ENCODE measurements around the gene WDFY2. TPM values are rescaled to one million over a fixed set of nuclear protein-coding genes. Genes with fewer than 3 reads are reported as not detected.

WDFY2 gene
- total RNA-seq, 4 donors from 2014 or later, result 6.0 to 11.3 (median 9.7) TPM

DNA sequence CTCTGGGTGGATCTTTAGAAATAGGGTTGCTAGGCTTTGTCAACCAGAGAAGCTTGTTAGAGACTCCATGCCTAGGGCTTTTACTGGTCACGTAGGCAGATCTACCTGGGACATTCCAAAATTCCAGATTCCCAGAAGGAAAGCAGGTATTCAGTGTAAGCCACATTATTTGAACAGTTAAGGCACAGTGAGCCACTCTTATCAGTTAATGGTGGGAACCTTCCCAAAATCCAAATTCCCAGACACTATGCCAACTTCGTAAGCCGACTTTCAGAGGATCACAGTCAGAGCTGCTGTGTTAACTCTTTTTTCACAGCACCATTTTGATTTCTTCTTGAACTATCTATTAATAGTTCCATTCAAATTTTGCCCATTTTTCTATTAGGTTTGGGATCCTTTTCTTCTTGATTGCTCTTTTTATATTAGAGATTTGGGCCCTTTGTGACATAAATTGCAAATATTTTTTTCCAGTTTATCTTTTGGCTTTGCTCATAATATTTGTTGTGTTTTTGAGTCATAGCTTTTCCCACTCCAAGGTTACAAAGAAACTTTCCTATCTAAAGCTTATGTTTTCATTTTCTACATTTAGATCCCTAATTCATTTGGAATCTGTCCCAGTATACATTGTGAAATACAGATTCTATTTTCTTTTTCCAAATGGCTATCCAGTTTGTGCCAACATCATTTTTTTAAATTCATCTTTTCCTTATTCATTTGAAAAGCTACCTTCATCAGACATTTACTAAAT is 142.4 kb downstream of the WDFY2 start:
- no peaks in the 10 kb centered on the region for H3K27me3 ChIP-seq
- no peaks in the 10 kb centered on the region for H3K36me3 ChIP-seq
- H3K9me3 ChIP-seq, result no peaks in the 10 kb centered on the region
- H3K4me3 ChIP-seq, result no peak overlapping the region
- H3K4me1 ChIP-seq, result peaks cover 0 to 4% (median 0%) of the 10 kb centered on the region in 4 donors
- DNase-seq, result no peak
- no peak overlapping the region for H3K27ac ChIP-seq
- TF ChIP-seq, protein P1, sequence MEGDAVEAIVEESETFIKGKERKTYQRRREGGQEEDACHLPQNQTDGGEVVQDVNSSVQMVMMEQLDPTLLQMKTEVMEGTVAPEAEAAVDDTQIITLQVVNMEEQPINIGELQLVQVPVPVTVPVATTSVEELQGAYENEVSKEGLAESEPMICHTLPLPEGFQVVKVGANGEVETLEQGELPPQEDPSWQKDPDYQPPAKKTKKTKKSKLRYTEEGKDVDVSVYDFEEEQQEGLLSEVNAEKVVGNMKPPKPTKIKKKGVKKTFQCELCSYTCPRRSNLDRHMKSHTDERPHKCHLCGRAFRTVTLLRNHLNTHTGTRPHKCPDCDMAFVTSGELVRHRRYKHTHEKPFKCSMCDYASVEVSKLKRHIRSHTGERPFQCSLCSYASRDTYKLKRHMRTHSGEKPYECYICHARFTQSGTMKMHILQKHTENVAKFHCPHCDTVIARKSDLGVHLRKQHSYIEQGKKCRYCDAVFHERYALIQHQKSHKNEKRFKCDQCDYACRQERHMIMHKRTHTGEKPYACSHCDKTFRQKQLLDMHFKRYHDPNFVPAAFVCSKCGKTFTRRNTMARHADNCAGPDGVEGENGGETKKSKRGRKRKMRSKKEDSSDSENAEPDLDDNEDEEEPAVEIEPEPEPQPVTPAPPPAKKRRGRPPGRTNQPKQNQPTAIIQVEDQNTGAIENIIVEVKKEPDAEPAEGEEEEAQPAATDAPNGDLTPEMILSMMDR (IDR thresholded peaks at IDR 0.05), result no peak
- no peak for TF ChIP-seq POLR2A (IDR thresholded peaks at IDR 0.05)

DNA sequence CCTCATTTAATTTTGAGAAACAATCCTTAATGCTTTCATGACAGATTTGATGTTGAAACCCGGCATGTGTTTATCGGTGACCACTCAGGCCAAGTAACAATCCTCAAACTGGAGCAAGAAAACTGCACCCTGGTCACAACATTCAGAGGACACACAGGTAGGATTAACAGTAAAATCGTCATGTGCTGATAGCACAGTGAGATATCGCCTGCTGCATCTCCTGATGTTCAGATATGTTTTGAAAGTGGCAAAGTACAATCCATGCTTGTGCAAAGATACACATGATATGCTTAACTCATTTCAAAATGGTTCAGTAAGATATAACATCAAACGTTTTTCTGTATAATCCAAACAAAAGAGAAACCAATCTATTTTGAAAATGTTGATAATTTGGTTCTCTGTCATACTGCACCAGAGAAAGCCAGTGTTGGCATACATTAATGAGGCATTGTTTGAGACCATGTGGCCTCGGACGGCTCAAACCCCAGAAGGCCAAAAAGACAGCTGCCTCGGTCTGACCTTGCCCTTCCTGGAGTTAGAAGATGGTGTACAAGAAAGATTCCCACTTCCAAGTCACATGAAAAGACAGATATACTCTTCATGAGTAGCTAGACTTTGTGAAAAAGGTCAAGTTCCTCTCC is 143.5 kb downstream of the WDFY2 start:
- no peak for TF ChIP-seq POLR2A (IDR thresholded peaks at IDR 0.05)
- TF ChIP-seq, protein P1 (IDR thresholded peaks at IDR 0.05), result no peak
- Histone ChIP-seq H3K27ac (no peak overlapping the region), H3K4me3 (no peak overlapping the region), H3K27me3 (no peaks in the 10 kb centered on the region), H3K4me1 (peaks cover 0 to 4% (median 0%) of the 10 kb centered on the region in 4 donors), H3K36me3 (no peaks in the 10 kb centered on the region), H3K9me3 (no peaks in the 10 kb centered on the region)
- no peak for DNase-seq

DNA sequence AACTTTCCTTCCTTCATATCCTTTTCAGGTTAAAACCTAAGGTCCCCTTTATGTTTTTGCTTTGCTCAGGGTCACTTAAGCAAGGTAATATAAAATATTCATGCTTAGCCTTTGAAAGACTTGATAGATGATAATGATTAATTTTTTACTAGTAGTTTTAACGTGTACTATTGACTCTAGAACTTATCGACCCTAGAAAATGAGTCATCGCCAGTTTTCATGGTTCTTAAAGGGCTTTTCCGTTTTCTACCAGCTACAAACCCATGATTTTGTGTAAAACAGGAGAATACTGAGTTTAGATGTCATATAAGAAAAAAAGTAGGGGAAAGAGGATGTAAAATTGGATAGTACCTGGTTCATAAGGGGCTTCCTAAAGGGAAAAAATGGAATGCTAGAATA is 144.0 kb downstream of the WDFY2 start:
- no peaks in the 10 kb centered on the region for H3K27me3 ChIP-seq
- no peak for DNase-seq
- no peak overlapping the region for H3K27ac ChIP-seq
- H3K9me3 ChIP-seq, result no peaks in the 10 kb centered on the region
- TF ChIP-seq, protein P1 (IDR thresholded peaks at IDR 0.05), result no peak
- TF ChIP-seq POLR2A (IDR thresholded peaks at IDR 0.05), result no peak
- H3K36me3 ChIP-seq, result no peaks in the 10 kb centered on the region
- peaks cover 0 to 4% (median 0%) of the 10 kb centered on the region in 4 donors for H3K4me1 ChIP-seq
- H3K4me3 ChIP-seq, result no peak overlapping the region

DNA sequence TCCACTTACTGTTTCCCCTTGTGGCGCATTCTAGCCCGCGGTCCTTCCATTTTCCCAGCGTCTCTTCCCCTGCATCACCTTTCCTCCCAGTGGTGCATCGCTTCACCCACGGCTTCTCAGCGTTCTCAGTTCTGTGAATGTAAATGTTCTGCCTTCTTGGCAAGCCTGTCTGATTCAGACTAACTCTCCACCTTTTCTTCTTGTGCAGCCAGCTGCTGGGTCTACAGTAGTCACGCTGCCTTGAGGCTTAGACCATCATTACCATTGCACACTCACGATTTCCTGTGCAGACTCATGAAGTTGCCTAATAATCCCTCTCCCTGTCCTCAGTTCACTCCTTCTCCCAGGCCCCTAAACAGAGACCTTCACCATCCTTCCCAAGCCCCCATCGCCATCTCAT is 144.7 kb downstream of the WDFY2 start:
- no peak overlapping the region for H3K27ac ChIP-seq
- DNase-seq, result no peak
- no peaks in the 10 kb centered on the region for H3K27me3 ChIP-seq
- H3K4me3 ChIP-seq, result no peak overlapping the region
- no peak for TF ChIP-seq POLR2A (IDR thresholded peaks at IDR 0.05)
- TF ChIP-seq, protein P1 (IDR thresholded peaks at IDR 0.05), result no peak
- peaks cover 0 to 4% (median 0%) of the 10 kb centered on the region in 4 donors for H3K4me1 ChIP-seq
- no peaks in the 10 kb centered on the region for H3K9me3 ChIP-seq
- H3K36me3 ChIP-seq, result no peaks in the 10 kb centered on the region

DNA sequence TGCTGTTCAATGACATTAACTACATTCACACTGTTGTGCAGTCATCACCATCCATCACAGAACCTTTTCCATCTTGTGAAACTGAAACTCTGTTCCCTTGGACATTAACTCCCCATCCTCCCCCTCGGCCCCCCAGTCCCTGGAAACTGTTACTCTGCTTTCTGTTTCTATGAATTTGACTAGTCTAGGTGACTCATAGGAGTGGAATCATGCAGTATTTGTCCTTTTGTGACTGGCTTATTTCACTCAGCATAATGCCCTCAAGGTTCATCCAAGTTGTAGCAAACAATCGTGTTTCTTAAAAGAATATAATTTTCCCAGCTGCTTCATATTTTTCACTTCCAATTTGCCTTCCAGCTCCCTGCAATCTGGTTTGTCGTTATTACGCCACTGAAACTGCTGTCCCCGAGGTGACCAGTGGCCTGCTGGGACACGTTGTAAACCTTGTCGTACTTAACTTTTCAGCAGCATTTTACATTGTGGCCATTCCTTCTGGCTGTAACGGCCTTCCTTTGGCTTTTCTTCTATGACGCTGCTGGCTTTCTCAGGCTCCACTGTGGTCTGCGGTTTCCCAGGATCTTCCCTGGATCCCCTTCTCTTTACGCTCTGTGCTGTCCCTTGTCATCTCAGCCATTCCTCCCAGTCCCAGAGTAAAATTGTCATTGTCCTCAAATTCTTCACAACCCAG is 145.7 kb downstream of the WDFY2 start:
- Histone ChIP-seq H3K36me3 (no peaks in the 10 kb centered on the region), H3K27me3 (no peaks in the 10 kb centered on the region), H3K27ac (peak overlapping the region; percentile 23 to 72 (median 36)), H3K9me3 (no peaks in the 10 kb centered on the region), H3K4me1 (peaks cover 0 to 4% (median 0%) of the 10 kb centered on the region in 4 donors), H3K4me3 (no peak overlapping the region)
- no peak for DNase-seq
- TF ChIP-seq, protein P1 (IDR thresholded peaks at IDR 0.05), result no peak
- no peak for TF ChIP-seq POLR2A (IDR thresholded peaks at IDR 0.05)
